Esophagus squamous epithelium (tissue), 5 donors: ENCODE measurements around the gene EDEM3. TPM values are rescaled to one million over a fixed set of nuclear protein-coding genes. Genes with fewer than 3 reads are reported as not detected.

ENCODE experiments used
- DNase-seq: peaks from one replicate; lab custom pipeline; 2025; lab: John Stamatoyannopoulos, UW
- H3K27ac ChIP-seq, 4 donors: fragments of 200-600 bp; sonication (generic); one replicate each; pipeline ENCODE4 v1.5.1; 2016 to 2019; ENCODE audit warnings: mild to moderate bottlenecking in 1 of 4
- H3K27me3 ChIP-seq, 4 donors: fragments of 200-600 bp; sonication (generic); 1 replicate in 3 of 4; 2 replicates in 1 of 4; pipeline versions ENCODE4 v1.5.1 to v1.6.0; 2017 to 2021; ENCODE audit warnings: antibody characterized with exemption in 1 of 4
- H3K36me3 ChIP-seq, 3 donors: fragments of 200-600 bp; sonication (generic); one replicate each; pipeline ENCODE4 v1.5.1; 2016 to 2019
- H3K4me1 ChIP-seq, 3 donors: fragments of 200-600 bp; sonication (generic); one replicate each; pipeline ENCODE4 v1.5.1; 2017 to 2019
- H3K4me3 ChIP-seq, 4 donors: fragments of 200-600 bp; sonication (generic); 1 replicate in 3 of 4; 2 replicates in 1 of 4; pipeline ENCODE4 v1.5.1; 2016 to 2019; ENCODE audit warnings: mild to moderate bottlenecking in 2 of 4, moderate library complexity in 1 of 4
- H3K9me3 ChIP-seq, 3 donors: fragments of 200-600 bp; sonication (generic); one replicate each; pipeline ENCODE4 v1.5.1; 2016 to 2019
- CTCF ChIP-seq, 6 experiments: fragments of 450-650 bp in 4 of 6; fragments of 200-600 bp in 2 of 6; sonication (generic) in 2 of 6; IDR thresholded peaks; one replicate each; pipeline ENCODE4 v1.5.1; 2016 to 2019; ENCODE audit warnings: antibody characterized with exemption in 6 of 6, mild to moderate bottlenecking in 4 of 6, moderate library complexity in 4 of 6
- POLR2A ChIP-seq, 4 donors: fragments of 450-650 bp; IDR thresholded peaks; one replicate each; pipeline ENCODE4 v1.6.1; 2017; ENCODE audit warnings: antibody characterized with exemption in 4 of 4, mild to moderate bottlenecking in 4 of 4, moderate library complexity in 3 of 4
- WGBS, 2 donors: methylation state at CpG; one replicate each; pipeline ENCODE4 v1.1.5; 2018; 5-methylcytosine and 5-hydroxymethylcytosine counted together
- intact Hi-C: fragments of 100-400 bp; cut with DNase I; formaldehyde crosslinking; loops from one replicate; pipeline ENCODE4 v1.15.0; 2022
- total RNA-seq, 4 donors: library from RNA; depleted of rRNA; stranded (reverse); fragments of >200 nt; gene quantifications; one replicate each; pipeline ENCODE4 v1.1.0, GENCODE V29; 2016
- donor health status: DM: yes; HTN: yes; CAD: no.

The EDEM3 gene
- total RNA-seq, 4 donors from 2014 or later, result 13.4 to 22.6 (median 20.9) TPM

- Histone ChIP-seq H3K4me3 (no peak overlapping the region), H3K4me1 (no peaks in the 10 kb centered on the region), H3K9me3 (peaks cover 0 to 14% (median 8%) of the 10 kb centered on the region in 3 donors), H3K27ac (no peak overlapping the region), H3K36me3 (no peaks in the 10 kb centered on the region), H3K27me3 (no peaks in the 10 kb centered on the region)
- TF ChIP-seq POLR2A (IDR thresholded peaks at IDR 0.05) (no peak), CTCF (IDR thresholded peaks at IDR 0.05) (no peak)
- intact Hi-C loops, result no loop called here
- DNase-seq, result no peak
These were observed 77.3 kb downstream of the EDEM3 start for GRCh38 chr1:184677344-184677743.

- peaks cover 0 to 8% (median 0%) of the 10 kb centered on the region in 4 donors for H3K27me3 ChIP-seq
- WGBS, 2 donors, result 80 to 84% methylated on average over 9 of the region's 9 CpGs
- H3K4me1 ChIP-seq, result no peaks in the 10 kb centered on the region
- intact Hi-C loops, result no loop called here
- no peaks in the 10 kb centered on the region for H3K9me3 ChIP-seq
- H3K36me3 ChIP-seq, result no peaks in the 10 kb centered on the region
- no peak overlapping the region for H3K27ac ChIP-seq
- TF ChIP-seq CTCF (IDR thresholded peaks at IDR 0.05), result no peak
- no peak for TF ChIP-seq POLR2A (IDR thresholded peaks at IDR 0.05)
- no peak for DNase-seq
- no peak overlapping the region for H3K4me3 ChIP-seq
These were observed 81.4 kb downstream of the EDEM3 start for GRCh38 chr1:184673305-184673704.

GRCh38 chr1:184672013-184672726 lies 82.5 kb downstream of the EDEM3 start:
- H3K4me1 ChIP-seq, result no peaks in the 10 kb centered on the region
- WGBS, 2 donors, result 63% methylated on average over 9 of the region's 9 CpGs
- intact Hi-C loops, result no loop called here
- DNase-seq, result no peak
- no peak overlapping the region for H3K4me3 ChIP-seq
- H3K9me3 ChIP-seq, result no peaks in the 10 kb centered on the region
- no peaks in the 10 kb centered on the region for H3K36me3 ChIP-seq
- H3K27me3 ChIP-seq, result peaks cover 0 to 8% (median 0%) of the 10 kb centered on the region in 4 donors
- TF ChIP-seq POLR2A (IDR thresholded peaks at IDR 0.05) (no peak), CTCF (IDR thresholded peaks at IDR 0.05) (no peak)
- H3K27ac ChIP-seq, result no peak overlapping the region

- no peak overlapping the region for H3K4me3 ChIP-seq
- intact Hi-C loops, result loop anchor here (10.0 kb wide), 1 partner anchor 595 kb away; no protein-coding TSS in a partner anchor
- no peaks in the 10 kb centered on the region for H3K9me3 ChIP-seq
- no peak for DNase-seq
- H3K27ac ChIP-seq, result no peak overlapping the region
- peaks cover 1 to 4% (median 4%) of the 10 kb centered on the region in 3 donors for H3K4me1 ChIP-seq
- H3K27me3 ChIP-seq, result peaks cover 0 to 13% (median 0%) of the 10 kb centered on the region in 4 donors
- WGBS, 2 donors, result 59 to 78% methylated on average over 1 of the region's 1 CpG
- TF ChIP-seq POLR2A (IDR thresholded peaks at IDR 0.05) (no peak), CTCF (IDR thresholded peaks at IDR 0.05) (no peak)
- no peaks in the 10 kb centered on the region for H3K36me3 ChIP-seq
These were observed 85.3 kb downstream of the EDEM3 start for GRCh38 chr1:184669391-184669790.

- WGBS, 2 donors, result 80 to 82% methylated on average over 6 of the region's 6 CpGs
- peaks cover 6 to 14% (median 7%) of the 10 kb centered on the region in 3 donors for H3K4me1 ChIP-seq
- H3K4me3 ChIP-seq, result no peak overlapping the region
- H3K9me3 ChIP-seq, result no peaks in the 10 kb centered on the region
- H3K27ac ChIP-seq, result no peak overlapping the region
- H3K36me3 ChIP-seq, result no peaks in the 10 kb centered on the region
- no peak for DNase-seq
- TF ChIP-seq POLR2A (IDR thresholded peaks at IDR 0.05), result no peak
- no peak for TF ChIP-seq CTCF (IDR thresholded peaks at IDR 0.05)
- peaks cover 0 to 9% (median 0%) of the 10 kb centered on the region in 4 donors for H3K27me3 ChIP-seq
- intact Hi-C loops, result loop anchor here (10.0 kb wide), 1 partner anchor 591 kb away; no protein-coding TSS in a partner anchor
These were observed 89.3 kb downstream of the EDEM3 start for GRCh38 chr1:184665360-184665759.
